Tibial nerve (tissue), 4 donors: ENCODE data around the gene ATP9B. TPM values are rescaled to one million over a fixed set of nuclear protein-coding genes. Genes with fewer than 3 reads are reported as not detected.

ENCODE experiments used
- DNase-seq, 2 donors: peaks; one replicate each; pipeline ENCODE4 v3.0.0-alpha.2; 2019; ENCODE audit warnings: low spot score in 2 of 2
- H3K27ac ChIP-seq, 4 donors: fragments of 200-600 bp; sonication (generic) in 3 of 4; one replicate each; pipeline ENCODE4 v1.5.1; 2017 to 2019; ENCODE audit warnings: mild to moderate bottlenecking in 1 of 4
- H3K27me3 ChIP-seq, 2 donors: fragments of 200-600 bp; sonication (generic) in 1 of 2; one replicate each; pipeline versions ENCODE4 v1.5.1 to v1.6.0; 2017 to 2019
- H3K36me3 ChIP-seq, 3 donors: fragments of 200-600 bp; sonication (generic); one replicate each; pipeline ENCODE4 v1.5.1; 2018 to 2019
- H3K4me1 ChIP-seq, 4 donors: fragments of 200-600 bp; sonication (generic) in 3 of 4; one replicate each; pipeline ENCODE4 v1.5.1; 2017 to 2019
- H3K4me3 ChIP-seq, 4 donors: fragments of 200-600 bp; sonication (generic) in 3 of 4; one replicate each; pipeline ENCODE4 v1.5.1; 2017 to 2019; ENCODE audit warnings: mild to moderate bottlenecking in 1 of 4, moderate library complexity in 1 of 4
- H3K9me3 ChIP-seq, 4 donors: fragments of 200-600 bp; sonication (generic) in 3 of 4; one replicate each; pipeline ENCODE4 v1.5.1; 2017 to 2019
- EP300 ChIP-seq, 2 donors: sonication (generic); formaldehyde crosslinking; IDR thresholded peaks; one replicate each; pipeline ENCODE4 v1.6.1; 2017; ENCODE audit warnings: antibody characterized with exemption in 2 of 2, mild to moderate bottlenecking in 1 of 2
- POLR2A ChIP-seq, 2 donors: fragments of 450-650 bp; IDR thresholded peaks; one replicate each; pipeline ENCODE4 v1.6.1; 2017; ENCODE audit warnings: antibody characterized with exemption in 2 of 2, mild to moderate bottlenecking in 2 of 2, moderate library complexity in 2 of 2
- WGBS, 2 donors: methylation state at CpG; one replicate each; pipeline ENCODE4 v1.1.5; 2018; 5-methylcytosine and 5-hydroxymethylcytosine counted together
- total RNA-seq, 4 donors: library from RNA; depleted of rRNA; stranded (reverse); fragments of >200 nt; gene quantifications; one replicate each; pipeline ENCODE4 v1.1.0, GENCODE V29; 2016
- TF ChIP-seq, protein P1 (sequence below), 5 experiments: fragments of 200-600 bp in 3 of 5; fragments of 450-650 bp in 2 of 5; sonication (generic) in 3 of 5; IDR thresholded peaks; one replicate each; pipeline ENCODE4 v1.5.1; 2016 to 2019; ENCODE audit warnings: antibody characterized with exemption in 5 of 5, mild to moderate bottlenecking in 3 of 5, moderate library complexity in 2 of 5

Gene ATP9B
- total RNA-seq, 4 donors from 2014 or later: 56.9 to 68.7 (median 59.8) TPM

DNA sequence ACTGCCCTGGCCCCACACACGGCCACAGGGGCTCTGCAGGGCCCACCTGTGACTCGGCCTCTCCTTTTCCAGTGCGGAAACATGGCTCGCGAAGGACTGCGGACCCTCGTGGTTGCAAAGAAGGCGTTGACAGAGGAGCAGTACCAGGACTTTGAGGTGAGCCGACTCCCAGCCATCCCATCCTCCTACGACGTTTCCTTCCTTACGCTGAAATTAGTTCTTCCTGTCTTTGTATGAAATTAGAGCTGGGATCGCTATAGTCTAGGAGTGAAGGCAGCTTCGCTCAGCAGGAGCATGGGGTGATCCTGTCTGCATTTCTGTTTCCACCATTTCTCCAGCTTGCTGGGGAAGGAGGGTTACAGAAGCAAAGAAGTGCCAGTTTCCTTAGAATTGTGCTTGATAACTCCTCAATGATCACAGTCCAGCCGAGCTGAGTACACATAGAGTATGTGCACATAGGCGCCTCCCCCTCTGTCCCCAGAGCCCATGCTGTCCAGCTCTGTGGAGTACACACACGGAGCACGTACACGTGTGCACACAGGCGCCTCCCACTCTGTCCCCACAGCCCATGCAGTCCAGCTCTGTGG is 267.5 kb downstream of the ATP9B start:
- H3K4me1 ChIP-seq: no peaks in the 10 kb centered on the region
- no peak overlapping the region for H3K4me3 ChIP-seq
- H3K36me3 ChIP-seq: peaks cover 3 to 83% (median 5%) of the 10 kb centered on the region in 3 donors
- no peak for DNase-seq
- 85 to 86% methylated on average over 20 of the region's 20 CpGs for WGBS, 2 donors
- H3K27ac ChIP-seq: no peak overlapping the region
- H3K27me3 ChIP-seq: no peaks in the 10 kb centered on the region
- TF ChIP-seq, protein P1, sequence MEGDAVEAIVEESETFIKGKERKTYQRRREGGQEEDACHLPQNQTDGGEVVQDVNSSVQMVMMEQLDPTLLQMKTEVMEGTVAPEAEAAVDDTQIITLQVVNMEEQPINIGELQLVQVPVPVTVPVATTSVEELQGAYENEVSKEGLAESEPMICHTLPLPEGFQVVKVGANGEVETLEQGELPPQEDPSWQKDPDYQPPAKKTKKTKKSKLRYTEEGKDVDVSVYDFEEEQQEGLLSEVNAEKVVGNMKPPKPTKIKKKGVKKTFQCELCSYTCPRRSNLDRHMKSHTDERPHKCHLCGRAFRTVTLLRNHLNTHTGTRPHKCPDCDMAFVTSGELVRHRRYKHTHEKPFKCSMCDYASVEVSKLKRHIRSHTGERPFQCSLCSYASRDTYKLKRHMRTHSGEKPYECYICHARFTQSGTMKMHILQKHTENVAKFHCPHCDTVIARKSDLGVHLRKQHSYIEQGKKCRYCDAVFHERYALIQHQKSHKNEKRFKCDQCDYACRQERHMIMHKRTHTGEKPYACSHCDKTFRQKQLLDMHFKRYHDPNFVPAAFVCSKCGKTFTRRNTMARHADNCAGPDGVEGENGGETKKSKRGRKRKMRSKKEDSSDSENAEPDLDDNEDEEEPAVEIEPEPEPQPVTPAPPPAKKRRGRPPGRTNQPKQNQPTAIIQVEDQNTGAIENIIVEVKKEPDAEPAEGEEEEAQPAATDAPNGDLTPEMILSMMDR (IDR thresholded peaks at IDR 0.05): no peak
- TF ChIP-seq POLR2A (IDR thresholded peaks at IDR 0.05) (no peak), EP300 (IDR thresholded peaks at IDR 0.05) (no peak)
- H3K9me3 ChIP-seq: no peaks in the 10 kb centered on the region

DNA sequence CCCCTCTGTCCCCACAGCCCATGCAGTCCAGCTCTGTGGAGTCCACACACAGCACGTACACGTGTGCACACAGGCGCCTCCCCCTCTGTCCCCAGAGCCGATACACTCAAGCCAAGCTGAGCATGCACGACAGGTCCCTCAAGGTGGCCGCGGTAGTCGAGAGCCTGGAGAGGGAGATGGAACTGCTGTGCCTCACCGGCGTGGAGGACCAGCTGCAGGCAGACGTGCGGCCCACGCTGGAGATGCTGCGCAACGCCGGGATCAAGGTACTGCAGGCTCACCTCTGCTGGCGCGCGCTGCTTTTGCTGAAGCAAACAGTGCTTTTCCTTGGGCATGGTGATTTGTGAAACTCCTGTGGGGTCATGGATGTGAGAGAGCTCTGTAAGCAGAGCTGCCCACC is 268.0 kb downstream of the ATP9B start:
- no peaks in the 10 kb centered on the region for H3K27me3 ChIP-seq
- 95 to 98% methylated on average over 19 of the region's 19 CpGs for WGBS, 2 donors
- H3K4me3 ChIP-seq: no peak overlapping the region
- no peaks in the 10 kb centered on the region for H3K4me1 ChIP-seq
- DNase-seq: no peak
- TF ChIP-seq EP300 (IDR thresholded peaks at IDR 0.05) (no peak), POLR2A (IDR thresholded peaks at IDR 0.05) (no peak)
- TF ChIP-seq, protein P1 (IDR thresholded peaks at IDR 0.05): no peak
- H3K9me3 ChIP-seq: no peaks in the 10 kb centered on the region
- no peak overlapping the region for H3K27ac ChIP-seq
- peaks cover 3 to 81% (median 5%) of the 10 kb centered on the region in 3 donors for H3K36me3 ChIP-seq

DNA sequence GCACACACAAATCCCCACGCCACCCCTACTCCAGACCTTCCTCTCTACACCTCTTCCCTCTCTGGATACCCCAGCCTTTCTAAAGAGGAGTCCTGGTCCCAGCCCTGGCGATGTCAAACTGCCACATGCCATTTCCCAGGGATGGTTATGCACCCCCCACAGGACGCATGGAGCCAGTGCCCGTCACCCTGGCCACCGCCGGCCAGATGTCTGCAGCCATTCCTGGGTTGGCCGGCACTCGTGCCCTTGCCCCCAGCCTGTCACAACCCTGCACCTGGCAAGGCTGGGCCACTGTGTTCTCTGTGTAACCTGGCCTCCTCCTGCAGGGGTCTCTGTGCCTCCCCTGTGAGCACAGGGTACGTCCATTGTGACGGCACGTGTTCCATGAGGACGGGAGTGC is 268.4 kb downstream of the ATP9B start:
- 87 to 88% methylated on average over 12 of the region's 12 CpGs for WGBS, 2 donors
- Histone ChIP-seq H3K36me3 (peaks cover 3 to 77% (median 5%) of the 10 kb centered on the region in 3 donors), H3K27me3 (no peaks in the 10 kb centered on the region)

DNA sequence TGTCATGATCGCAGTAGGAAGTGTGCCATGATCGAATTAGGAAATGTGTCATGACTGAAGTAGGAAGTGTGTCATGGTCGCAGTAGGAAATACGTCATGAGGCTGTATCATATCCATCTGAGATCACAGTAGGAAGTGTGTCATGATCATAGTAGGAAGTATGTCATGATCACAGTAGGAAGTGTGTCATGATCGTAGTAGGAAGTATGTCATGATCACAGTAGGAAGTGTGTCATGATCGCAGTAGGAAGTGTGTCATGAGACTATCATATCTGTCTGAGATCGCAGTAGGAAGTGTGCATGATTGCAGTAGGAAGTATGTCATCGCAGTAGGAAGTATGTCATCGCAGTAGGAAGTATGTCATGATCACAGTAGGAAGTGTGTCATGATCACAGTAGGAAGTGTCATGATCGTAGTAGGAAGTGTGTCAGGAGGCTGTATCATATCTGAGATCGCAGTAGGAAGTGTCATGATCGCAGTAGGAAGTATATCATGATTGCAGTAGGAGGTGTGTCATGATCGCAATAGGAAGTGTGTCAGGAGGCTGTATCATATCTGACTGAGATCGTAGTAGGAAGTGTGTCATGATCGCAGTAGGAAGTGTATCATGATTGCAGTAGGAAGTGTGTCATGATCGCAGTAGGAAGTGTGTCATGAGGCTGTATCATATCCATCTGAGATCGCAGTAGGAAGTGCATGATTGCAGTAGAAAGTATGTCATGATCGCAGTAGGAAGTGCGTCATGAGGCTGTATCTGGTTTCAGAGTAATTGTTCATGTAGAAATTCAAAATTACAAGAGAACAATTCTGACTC is 270.1 kb downstream of the ATP9B start:
- Histone ChIP-seq H3K27me3 (no peaks in the 10 kb centered on the region), H3K36me3 (peaks cover 3 to 70% (median 5%) of the 10 kb centered on the region in 3 donors), H3K27ac (no peak overlapping the region), H3K9me3 (no peaks in the 10 kb centered on the region), H3K4me1 (no peaks in the 10 kb centered on the region), H3K4me3 (no peak overlapping the region)
- DNase-seq: no peak
- 92% methylated on average over 19 of the region's 19 CpGs for WGBS, 2 donors
- TF ChIP-seq EP300 (IDR thresholded peaks at IDR 0.05): no peak

More for the DNA sequence above, 268.4 kb downstream of the ATP9B start:
- Histone ChIP-seq H3K4me1 (no peaks in the 10 kb centered on the region), H3K27ac (no peak overlapping the region), H3K4me3 (no peak overlapping the region), H3K9me3 (no peaks in the 10 kb centered on the region)
- DNase-seq: no peak
- no peak for TF ChIP-seq EP300 (IDR thresholded peaks at IDR 0.05)
- TF ChIP-seq, protein P1 (IDR thresholded peaks at IDR 0.05): no peak
- TF ChIP-seq POLR2A (IDR thresholded peaks at IDR 0.05): no peak

DNA sequence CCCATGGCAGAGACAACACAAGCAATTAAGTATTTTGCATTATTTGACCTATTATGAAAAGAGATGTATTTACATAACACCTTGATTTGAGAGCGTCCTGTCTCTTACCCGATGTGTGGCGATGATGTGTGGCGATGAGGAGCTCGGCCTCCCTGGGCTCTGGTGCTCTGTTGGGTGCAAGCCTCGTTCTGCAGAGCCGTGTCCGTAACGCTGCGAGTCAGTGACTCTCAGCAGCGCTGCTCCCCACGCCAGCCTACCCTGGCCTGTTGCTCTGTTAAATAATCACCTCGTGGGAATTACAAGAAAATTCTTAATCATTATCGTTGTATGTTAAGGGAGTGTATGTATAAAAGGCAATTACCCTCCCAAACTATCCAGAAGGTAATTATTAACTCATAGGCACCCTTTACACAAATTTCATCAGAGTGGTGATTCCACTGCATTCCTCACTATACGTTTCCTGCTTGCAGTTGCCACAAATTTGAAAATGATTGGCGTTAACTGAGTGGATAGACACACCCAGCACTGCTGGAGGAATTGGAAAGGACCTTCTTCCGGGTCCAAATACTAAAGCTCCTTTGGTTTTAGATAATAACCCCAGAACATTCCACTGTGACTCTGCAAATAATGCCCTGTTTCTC is 274.5 kb downstream of the ATP9B start:
- TF ChIP-seq POLR2A (IDR thresholded peaks at IDR 0.05) (no peak), EP300 (IDR thresholded peaks at IDR 0.05) (no peak)
- TF ChIP-seq, protein P1 (IDR thresholded peaks at IDR 0.05): no peak
- Histone ChIP-seq H3K4me3 (no peak overlapping the region), H3K27ac (no peak overlapping the region), H3K4me1 (no peaks in the 10 kb centered on the region), H3K36me3 (peaks cover 0 to 70% (median 16%) of the 10 kb centered on the region in 3 donors), H3K9me3 (no peaks in the 10 kb centered on the region), H3K27me3 (no peaks in the 10 kb centered on the region)
- 85 to 86% methylated on average over 17 of the region's 17 CpGs for WGBS, 2 donors
- DNase-seq: no peak
